Embryonic facial prominence (tissue), 1 donor: ENCODE results near the gene GNB1.
"Not testable (repeated sequence)": the region's sequence is repeated elsewhere in the genome, so short reads cannot be mapped to it uniquely, and the experiment has no call there.

Experiments
- DNase-seq: peaks from one replicate; pipeline ENCODE4 v3.0.0-alpha.2; 2016; ENCODE audit errors: extremely low spot score

The GNB1 gene

DNA sequence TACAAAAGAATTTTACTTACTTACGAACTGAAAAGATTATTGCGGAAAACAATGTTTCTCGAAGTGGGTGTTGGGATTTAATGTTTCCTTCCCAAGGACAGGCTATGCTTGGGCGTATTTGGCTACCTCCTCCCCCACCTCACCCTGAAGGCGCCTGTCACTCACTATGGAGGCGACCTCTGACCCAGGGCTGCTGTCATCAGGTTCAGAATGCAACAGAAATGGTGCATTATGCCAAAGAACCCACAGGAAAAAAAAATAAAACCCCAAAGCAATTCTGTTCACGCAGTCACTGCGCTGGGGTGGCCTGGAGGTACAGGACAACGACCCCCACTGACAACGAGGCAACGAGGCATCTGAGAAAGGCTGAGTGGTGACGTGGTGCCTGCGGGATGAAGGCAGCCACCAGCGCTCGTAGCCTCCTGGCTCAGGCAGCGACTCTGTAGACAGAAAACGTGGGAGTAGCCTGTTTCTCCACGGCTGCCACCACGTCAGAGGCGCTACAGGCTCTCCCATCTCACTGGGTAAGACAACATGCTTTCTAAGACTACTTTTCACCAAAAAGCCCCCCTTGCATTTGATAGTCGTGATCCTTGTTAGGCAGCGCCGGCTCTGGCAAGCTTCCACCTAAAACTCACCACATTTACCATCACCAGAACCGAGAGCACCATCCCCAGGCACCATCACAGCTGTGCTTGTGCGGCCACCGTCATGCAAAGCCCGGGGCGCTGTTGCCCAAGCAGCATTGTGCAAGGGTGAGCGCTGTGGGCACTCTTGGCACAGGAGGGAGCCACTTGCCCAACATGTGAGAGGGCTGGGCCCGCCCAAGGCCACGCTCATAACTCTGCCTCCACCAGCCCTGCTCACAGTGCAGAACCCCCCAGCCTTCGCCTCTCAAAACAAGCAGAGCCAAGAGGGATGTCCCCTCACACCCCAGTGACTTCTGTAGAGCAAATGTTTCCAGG, 126.9 kb downstream of the GNB1 start:
- no peak for DNase-seq

DNA sequence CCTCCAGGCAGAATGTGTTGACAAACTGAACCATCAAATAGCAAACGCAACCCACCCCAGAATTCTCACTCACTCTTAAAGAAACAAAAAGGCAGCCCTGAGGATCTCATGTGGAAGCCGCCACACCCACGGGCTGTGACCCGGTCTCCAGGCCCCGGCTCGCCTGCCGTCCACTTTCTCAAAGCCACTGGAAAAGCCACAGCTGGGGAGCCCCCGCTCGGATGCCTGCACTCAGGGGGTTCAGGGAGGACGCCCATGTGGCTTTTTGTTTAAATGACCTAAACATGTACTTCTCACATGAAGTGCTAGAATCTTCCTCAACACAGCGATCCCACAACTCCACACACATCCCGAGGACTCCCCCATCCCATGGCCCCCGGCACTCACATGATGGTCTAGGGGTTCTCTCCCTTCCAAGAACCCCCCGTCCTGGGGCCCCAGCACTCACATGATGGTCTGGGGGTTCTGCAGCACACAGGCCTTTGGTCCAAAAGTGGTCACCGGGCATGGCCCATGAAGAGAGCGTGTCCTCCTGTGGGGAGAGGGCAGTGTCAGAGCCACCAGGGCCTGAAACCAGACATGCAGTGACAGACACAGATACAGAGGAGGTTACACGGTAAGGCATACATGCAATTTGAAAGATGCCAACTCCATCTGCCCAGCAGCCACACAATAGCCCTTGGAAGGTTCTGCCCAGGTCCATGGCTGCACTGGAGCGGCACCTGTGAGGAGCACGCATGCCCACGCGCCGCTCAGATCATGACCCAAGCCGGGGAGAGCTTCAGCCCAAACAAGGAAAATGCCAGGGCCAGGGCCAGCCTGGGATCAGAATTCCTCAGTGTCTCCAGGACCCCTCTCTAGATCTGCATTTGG, 129.1 kb downstream of the GNB1 start:
- no peak for DNase-seq

DNA sequence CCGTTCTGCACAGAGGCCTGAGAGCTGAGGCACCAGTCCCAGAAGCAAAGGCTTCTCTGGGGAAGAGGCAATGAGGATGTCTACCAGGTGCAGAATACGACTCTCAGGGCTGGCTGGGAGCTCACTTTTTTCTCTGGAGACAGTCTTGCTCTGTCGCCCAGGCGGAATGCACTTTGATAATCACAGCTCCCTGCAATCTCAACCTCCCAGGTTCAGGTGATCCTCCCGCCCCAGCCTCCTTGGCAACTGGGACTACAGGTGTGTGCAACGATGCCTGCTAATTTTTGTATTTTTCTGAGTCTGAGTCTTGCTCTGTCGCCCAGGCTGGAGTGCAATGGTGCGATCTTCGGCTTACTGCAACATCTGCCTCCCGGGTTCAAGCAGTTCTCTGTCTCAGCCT, 130.2 kb downstream of the GNB1 start:
- DNase-seq: no peak

DNA sequence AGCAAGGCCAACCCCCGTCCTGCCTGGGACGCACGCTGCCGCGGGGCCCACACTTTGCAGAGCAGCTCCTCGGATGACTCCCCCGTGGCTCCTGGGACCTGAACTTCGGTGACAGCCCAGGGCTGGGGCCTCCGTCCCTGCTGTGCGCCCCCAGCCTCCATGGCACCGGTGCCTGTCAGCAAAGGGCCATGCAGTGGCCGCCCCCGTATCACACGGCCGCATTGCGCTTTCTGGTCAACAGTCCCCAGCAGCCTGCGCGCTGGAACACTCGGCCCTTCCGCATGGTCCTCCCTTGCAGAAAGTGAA, 130.6 kb downstream of the GNB1 start:
- DNase-seq: no peak

DNA sequence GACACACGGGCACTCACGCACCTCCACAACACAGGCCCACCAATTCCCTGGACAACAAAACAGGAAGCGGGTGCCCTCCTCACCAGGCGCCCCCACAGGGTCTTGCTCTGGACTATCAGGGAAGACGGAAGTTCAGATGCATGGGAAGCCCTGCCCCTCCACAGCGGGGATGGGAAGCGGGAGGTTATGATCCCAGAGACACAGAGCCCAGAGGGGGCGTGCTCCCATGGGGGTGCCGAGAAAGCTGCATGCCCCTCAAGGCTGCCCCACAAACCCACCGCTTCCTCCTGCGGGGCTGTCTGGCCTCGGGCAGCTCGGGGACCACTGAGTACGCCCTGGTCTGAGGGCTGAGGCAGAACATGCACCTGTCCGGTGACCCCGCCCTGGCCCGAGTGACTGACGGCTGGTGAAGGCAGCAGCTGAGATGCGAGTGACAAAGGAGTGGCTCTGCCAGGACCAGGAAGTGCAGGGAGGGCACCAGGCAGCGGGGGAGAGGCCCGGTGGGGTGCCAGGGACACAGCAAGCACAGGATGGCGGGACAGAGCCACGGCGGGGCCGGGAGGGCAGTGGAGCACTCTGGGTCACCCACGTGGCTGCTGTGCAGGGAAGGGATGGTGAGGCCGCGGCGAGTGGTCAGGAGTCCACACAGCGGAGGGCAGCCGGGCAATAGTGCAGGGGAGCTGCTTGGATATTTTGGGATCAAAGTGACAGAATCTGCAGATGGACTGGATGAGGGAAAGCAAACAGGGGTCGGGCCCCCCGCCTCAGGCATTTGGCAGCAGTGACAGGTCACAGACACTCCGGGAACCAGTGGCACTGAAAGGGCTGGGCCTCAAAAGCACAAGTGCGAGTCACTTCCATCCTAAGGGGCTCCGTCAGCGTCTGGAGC, 131.2 kb downstream of the GNB1 start:
- no peak for DNase-seq

DNA sequence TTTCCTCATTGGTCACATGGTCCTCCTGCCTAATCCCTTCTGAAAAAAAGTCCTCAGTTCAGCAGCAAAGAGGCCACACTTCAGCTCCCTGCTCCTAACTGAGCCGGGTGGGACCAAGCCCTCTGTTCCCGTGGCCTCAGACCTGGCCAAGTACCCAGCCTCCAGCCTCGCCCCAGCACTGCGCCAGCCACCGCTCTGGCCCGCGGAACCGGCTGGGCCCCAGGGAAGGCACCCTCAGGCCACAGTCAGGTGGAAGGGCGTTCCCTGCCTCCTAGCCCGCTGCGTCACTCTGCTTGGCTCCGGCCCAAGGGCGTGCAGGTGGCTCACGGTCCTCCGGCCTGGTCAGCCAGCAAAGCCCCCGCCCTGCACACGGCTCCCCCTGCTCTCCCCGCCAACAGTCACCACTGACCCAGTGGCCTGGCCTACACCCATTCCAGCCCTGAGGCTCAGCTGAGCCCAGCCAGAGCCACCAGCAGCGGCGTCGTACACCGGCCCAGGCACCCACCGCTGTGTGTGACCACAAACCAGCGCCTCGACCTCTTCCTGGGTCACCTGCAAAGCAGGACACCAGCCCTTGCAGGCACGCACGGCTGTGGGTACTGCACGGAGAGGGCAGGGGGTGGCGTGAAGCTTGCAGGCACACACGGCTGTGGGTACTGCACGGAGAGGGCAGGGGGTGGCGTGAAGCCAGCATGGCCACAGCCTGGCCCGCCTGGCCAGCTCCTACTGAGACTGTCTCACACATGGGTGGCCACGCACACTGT, 132.0 kb downstream of the GNB1 start:
- no peak for DNase-seq

DNA sequence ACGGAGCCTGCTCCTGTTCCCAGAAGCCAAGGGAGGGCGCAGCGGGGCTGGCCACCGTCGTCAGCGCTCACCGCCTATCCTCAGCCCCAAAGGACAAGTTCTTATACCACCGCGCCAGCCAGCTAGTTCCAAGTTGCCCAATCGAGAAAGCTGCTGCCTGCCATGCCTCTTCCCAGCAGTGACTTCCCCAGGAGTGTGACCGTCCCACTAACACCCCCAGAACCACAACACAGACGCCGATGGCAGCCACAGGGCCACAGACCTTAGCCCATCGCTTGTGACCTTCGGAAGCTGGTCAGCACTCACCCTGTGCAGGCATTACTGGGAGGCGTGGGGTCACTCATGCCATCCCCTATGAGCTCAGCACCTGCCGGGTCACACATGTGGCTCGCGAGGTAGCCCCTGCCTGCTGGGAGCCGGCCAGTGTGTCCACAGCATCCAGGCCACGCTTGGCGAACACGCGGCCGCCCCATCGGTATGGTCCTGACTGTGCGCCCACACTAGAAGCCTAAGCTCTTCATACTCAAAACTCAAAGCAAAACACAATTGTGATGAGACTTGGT, 132.7 kb downstream of the GNB1 start:
- no peak for DNase-seq

DNA sequence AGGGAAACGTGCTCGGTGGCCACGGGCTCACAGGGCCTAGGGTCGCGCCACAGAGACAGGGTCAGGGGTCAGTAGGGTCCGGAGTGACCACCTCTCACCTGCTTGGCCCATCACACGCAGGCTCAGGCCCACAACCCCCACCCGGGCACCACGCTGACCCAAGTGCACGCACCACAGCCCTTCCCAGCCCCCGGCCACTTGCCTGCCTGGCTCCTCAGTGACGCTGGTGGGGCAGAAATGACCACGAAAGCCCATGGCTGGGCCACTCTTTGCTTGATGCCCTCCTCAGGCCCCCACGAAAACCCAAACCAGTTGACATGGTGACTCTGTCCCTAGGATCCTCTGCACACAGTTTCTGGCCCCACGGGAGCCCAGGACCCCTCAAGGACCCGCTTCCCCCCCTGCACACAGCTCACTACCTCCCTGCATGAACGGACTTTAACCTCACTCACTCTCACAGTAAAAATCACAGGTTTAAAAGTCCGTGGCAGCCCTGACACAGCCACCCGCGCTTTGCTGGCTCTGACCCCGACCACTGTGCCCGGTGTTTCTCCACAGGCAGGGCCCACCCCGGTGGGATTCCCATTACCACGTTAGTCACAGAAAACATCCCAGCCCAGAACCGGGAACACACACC, 133.3 kb downstream of the GNB1 start:
- DNase-seq: no peak

DNA sequence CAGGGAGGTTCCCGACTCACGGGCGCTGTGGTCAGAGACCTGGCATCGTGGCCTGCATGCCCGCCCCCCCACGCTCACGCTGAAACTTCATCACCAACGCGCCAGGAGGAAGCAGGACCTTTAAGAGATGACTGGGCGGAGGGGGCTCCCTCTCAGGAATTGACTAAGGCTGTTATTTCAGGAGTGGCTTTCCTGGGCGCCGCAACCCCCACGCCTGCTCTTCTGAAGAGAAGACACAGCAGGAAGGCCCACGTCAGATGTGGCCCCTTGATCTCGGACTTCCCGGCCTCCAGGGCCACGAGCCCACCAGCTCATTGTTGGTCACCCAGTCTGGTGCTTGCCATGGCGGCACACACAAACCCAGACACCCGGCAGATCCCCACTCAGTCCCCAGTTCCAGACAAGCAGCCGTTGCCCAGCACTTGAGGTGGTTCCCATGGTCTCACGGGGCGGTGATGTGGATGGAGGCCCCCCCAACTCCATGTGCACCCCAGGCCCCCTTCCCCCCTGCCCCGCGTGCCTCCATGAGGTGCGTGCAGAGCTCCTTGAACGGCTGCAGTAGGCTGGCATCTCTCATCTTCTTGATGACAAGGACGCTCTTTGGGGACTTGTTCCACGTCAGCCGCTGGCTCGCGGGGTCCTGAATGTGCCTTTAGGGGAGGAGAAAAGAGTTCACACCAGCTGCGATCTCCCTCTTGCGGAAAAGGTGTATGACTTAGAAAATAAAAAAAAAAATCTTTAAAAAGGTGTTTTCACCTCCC, 134.0 kb downstream of the GNB1 start:
- no peak for DNase-seq

DNA sequence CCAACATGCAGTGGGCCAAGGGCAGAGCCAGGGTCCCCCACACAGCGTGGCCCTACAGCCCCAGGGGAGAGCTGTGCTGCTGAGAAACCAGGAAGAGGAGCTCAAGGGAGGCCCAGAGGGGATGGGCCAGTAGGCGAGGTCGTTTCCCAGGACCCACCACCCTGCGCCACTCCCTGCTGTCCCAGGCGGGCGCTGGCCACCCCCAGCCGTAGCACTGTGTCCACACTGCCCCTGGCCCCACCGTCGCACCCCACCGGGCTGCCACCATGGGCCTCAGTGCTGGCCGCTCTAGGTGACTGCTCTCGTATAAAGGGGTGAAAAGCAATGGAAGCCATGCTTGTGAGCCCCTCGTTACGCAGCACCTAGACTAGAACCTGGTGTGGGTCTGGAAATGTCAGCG, 135.0 kb downstream of the GNB1 start:
- DNase-seq: no peak

DNA sequence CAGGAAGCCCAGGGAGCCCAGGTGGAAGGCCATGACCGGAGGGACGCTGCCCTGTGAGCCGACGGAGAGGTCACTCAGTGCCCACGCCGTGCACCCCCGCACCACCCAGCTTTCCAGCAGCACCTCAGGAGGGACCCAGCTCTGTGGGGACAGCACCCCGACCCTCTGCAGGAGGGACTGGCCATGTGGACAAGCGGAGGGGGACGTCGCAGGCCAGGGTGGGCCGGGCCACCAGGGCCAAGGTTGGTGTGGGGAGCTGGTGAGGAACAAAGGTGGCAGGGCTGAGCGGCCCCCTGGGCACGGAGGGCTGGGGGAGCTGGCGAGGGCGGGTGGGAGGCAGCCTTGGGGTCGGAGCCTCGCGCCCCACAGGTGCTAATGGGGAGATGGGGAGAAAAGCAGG, 135.5 kb downstream of the GNB1 start:
- DNase-seq: no peak

DNA sequence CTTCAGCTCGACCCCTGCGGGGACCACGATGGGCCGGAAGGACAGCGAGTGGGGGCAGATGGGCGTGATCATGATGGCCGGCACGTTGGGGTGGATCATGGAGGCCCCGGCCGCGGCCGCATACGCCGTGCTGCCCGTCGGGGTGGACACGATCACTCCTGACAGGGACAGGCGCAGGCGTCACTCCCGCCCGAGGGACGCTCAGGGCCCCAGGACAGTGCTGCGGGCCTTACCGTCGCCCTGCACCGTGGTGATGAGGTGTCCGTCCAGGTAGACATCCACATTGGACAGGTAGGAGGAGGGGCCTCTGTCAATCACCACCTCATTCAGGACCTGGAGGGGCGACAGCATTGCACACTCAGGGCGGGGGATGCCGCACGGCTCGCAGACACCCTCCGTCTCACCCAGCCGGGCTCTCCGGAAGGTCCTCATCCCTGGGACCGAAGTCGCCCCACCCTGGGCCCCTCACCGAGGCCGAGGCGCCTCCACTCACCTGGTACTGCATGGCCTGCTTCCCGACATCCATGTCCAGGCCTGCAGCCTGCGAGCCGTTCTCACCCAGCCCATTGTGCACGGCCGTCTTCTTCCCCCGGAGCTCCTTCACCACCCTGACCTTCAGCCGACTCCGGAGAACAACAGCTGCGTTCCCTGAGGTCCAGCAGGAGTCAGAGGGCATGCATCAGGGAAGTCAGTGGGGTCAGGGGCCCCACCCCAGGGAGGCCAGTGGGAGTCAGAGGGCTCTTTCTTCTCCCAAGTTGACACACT, 136.7 kb downstream of the GNB1 start:
- no peak for DNase-seq

DNA sequence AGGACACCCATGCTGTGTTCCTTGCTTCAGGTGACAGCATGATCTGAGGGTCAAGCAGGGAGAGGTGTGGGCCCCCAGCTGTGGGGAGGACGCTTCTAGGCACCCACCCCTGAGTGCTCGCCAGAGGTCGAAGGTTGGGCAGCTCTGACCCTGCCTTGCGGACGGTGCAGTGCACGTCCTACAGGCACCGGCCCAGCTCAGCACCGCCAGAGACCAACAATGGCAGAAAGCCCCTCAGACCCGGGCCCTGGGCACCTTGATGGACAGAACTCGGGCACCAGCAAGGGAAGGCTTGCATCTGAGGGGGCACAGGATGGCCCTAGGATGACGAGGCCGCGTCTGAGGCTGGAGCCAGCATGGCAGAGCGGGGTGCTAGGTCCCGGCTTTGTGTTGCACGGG, 137.3 kb downstream of the GNB1 start:
- no peak for DNase-seq

DNA sequence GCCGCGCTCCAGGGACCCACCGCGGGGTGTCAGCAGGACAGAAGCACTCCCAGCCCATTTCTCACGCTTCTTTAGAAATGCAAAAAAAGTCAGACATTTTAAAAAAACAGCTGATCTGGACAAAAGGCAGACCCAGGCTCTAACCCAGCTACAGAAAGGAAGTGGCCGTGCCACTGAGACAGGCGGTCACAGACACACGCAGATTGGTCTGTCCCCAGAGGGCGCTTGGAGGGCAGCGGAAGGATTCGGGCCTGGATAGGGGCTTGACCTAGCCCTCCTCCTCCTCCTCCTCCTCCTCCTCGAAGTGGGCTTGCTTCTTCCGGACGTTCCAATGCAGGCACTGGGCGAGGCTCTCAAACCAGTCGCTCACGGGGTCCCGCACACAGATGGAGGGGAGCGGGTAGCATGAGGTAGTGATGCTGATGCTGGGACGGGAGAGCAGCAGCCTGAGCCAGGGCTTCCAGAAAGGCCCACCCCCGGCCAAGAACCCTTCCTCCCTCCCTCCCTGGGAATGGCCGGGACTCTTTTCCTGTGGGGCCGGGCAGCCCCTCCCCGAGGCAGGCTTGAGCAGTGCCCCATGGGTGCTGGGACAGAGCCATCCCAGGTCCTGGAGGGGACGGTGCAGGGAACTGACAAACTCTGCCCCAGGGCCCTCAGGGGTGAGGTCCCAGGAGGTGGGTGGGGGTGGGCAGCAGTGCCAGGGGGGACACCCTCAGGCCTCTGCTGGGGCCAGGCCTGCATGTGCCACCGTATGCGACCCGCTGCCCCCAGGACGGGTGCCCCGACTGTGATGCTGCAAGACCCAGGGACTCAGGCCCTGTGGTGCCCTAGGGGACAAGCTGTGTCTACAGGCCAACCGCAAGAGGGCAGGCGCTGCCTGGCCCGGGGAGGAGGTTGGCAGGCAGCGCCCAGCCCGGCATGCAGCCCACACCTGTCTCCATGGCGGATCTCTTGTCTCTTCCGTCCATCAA, 138.0 kb downstream of the GNB1 start:
- no peak for DNase-seq

DNA sequence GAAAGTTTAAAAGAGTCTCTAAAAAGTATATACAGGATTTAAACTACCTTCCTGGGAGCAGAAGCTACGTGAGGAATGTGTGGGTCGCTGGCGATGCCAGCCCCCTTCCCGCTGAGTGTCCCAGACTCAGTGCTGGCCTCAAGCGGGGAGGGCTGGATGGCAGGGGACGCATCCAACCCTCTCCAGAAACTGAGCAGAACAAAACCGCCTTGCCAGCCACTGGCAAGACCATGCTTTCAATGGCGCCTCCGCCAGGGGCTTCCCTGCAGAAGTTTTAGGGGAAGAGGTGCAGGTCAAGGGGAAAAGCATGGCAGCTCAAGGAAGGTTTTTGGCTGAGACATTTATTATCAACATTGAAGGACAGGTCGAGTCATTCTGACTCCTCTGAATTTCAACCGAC, 138.7 kb downstream of the GNB1 start:
- no peak for DNase-seq

DNA sequence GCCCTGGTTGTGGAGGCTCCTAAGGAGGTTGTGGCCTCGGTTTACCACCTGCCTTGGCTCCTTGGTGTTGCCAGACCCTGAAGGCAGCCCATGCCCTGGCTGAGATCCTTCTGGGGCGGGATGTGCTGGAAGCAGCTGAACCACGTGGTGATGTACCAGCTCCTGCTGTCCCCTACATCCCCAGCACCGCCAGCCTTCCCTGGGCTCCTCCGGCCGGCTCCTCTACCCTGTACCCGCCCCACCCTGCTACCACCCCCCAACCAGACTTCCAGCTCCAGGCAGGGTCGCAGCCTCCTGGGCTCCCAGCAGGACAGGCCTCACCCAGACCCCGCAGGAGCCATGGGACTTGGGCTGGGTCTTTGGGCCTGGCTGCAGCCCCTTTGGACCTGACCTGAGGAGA, 140.9 kb downstream of the GNB1 start:
- DNase-seq: not testable (repeated sequence)

DNA sequence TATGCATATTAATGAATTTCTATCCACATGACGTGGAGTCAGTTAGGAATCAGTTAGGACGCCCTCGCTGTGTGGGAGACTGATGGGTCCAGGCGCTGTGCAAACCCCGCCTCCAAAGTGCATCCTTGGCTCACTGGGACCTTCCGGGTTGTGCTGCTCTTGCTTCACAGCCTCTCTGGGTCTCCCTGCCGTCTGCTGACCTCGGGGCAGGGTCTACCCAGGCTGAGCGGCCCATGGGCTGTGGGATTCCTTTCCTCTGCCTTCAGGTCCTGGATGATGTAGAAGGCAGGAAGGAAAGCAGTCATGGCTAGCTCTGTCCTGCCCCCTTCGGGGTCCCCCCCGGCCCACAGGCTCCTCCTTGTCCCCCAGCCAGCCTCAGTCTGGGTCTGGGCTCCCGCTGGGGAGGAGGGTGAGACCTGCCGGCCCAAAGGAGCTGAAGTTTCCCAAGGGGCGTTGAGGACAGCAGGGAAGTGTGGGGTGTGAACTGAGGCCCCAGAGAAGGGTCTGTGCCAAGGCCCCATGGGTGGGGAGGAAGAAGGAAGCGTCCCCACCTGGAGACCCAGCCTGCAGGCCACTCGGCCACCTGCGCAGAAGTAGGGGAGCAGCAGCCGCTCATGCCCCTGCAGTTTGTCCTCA, 142.1 kb downstream of the GNB1 start:
- no peak for DNase-seq
